Measurements from ENCODE around the gene GGA3.
A peak's percentile ranks its signal among the peaks of the same experiment; 100 is the strongest.
"Not testable (repeated sequence)": the region's sequence is repeated elsewhere in the genome, so short reads cannot be mapped to it uniquely, and the experiment has no call there.

GGA3 gene

GRCh38 chr17:75261336-75262111, at the start of gene GGA3, which contains the start of gene MRPS7:
Gene GGA3 (minus strand): TSS chr17:75261606. CDS start chr17:75261587, 19 bp downstream.
Gene MRPS7 (plus strand): TSS chr17:75261879. CDS start chr17:75261901, 22 bp downstream.
- DNase-seq = peak; percentile 91

- no peak for DNase-seq
Observed at GRCh38 chr17:75308732-75309629, 47.6 kb upstream of the GGA3 start.

- DNase-seq = no peak
Observed at GRCh38 chr17:75307957-75308731, 46.7 kb upstream of the GGA3 start.

- no peak for DNase-seq
Observed at GRCh38 chr17:75301502-75302206, 40.2 kb upstream of the GGA3 start.

- no peak for DNase-seq
Observed at GRCh38 chr17:75301049-75301448, 39.6 kb upstream of the GGA3 start.

GRCh38 chr17:75300280-75300679, 38.9 kb upstream of the GGA3 start:
- DNase-seq = no peak

GRCh38 chr17:75295201-75296158, 34.1 kb upstream of the GGA3 start:
- no peak for DNase-seq

GRCh38 chr17:75292810-75293448, 31.5 kb upstream of the GGA3 start:
- not testable (repeated sequence) for DNase-seq

GRCh38 chr17:75289832-75290337, 28.5 kb upstream of the GGA3 start:
- DNase-seq = no peak

- DNase-seq = peak; percentile 99
Observed at GRCh38 chr17:75289115-75289831, 27.9 kb upstream of the GGA3 start, which contains the start of gene SLC25A19. Gene SLC25A19 (minus strand): TSS chr17:75289433. CDS start chr17:75286764, 2,669 bp downstream.

- DNase-seq = peak; percentile 89
Observed at GRCh38 chr17:75288770-75289114, 27.3 kb upstream of the GGA3 start.

GRCh38 chr17:75288359-75288758, 27.0 kb upstream of the GGA3 start:
- DNase-seq = no peak

GRCh38 chr17:75287221-75287620, 25.8 kb upstream of the GGA3 start:
- no peak for DNase-seq

GRCh38 chr17:75285123-75285522, 23.7 kb upstream of the GGA3 start:
- DNase-seq = no peak

GRCh38 chr17:75280189-75280588, 18.8 kb upstream of the GGA3 start:
- not testable (repeated sequence) for DNase-seq

GRCh38 chr17:75277664-75278071, 16.3 kb upstream of the GGA3 start:
- DNase-seq = no peak

GRCh38 chr17:75273977-75274708, 12.7 kb upstream of the GGA3 start:
- no peak for DNase-seq

GRCh38 chr17:75272848-75273184, 11.4 kb upstream of the GGA3 start:
- DNase-seq = no peak
